NT2/D1 (cell line): Measurements from ENCODE around the gene RNF151.

Source experiments
- YY1 ChIP-seq: IDR thresholded peaks from 2 replicates; pipeline ENCODE4 v1.6.1; 2011; ENCODE audit not compliant: insufficient read length, insufficient read depth
- ZNF274 ChIP-seq: IDR thresholded peaks from 2 replicates; pipeline ENCODE4 v1.6.1; 2011; ENCODE audit warnings: mild to moderate bottlenecking, low read depth, low read length

- TF ChIP-seq YY1 (no peak), ZNF274 (no peak)
These were observed 36.3 kb upstream of the RNF151 start for GRCh38 chr16:1930338-1930720.
